Lower leg skin (tissue), 4 donors: ENCODE measurements around the gene NOLC1. TPM values are rescaled to one million over a fixed set of nuclear protein-coding genes. Genes with fewer than 3 reads are reported as not detected.

Experiments used
- DNase-seq, 2 donors: peaks; one replicate each; pipeline ENCODE4 v3.0.0-alpha.2; 2019; ENCODE audit warnings: low spot score in 2 of 2
- H3K4me3 ChIP-seq: fragments of 200-600 bp; sonication (generic); 2 replicates; pipeline ENCODE4 v1.5.1; 2017; ENCODE audit warnings: mild to moderate bottlenecking, low read depth; ENCODE audit not compliant: poor library complexity, severe bottlenecking
- CTCF ChIP-seq, 3 donors: fragments of 450-650 bp; IDR thresholded peaks; one replicate each; pipeline ENCODE4 v1.5.1; 2016; ENCODE audit warnings: antibody characterized with exemption in 3 of 3, mild to moderate bottlenecking in 3 of 3, moderate library complexity in 2 of 3
- POLR2A ChIP-seq, 2 donors: fragments of 450-650 bp; IDR thresholded peaks; one replicate each; pipeline ENCODE4 v1.6.1; 2016 to 2017; ENCODE audit warnings: antibody characterized with exemption in 2 of 2, mild to moderate bottlenecking in 1 of 2, moderate library complexity in 1 of 2
- WGBS, 2 donors: methylation state at CpG; one replicate each; pipeline ENCODE4 v1.1.5; 2018; 5-methylcytosine and 5-hydroxymethylcytosine counted together
- intact Hi-C: fragments of 100-400 bp; cut with DNase I; formaldehyde crosslinking; loops from one replicate; pipeline ENCODE4 v1.15.0; 2023; ENCODE audit warnings: low total_unique reads
- total RNA-seq, 4 donors: library from RNA; depleted of rRNA; stranded (reverse); fragments of >200 nt; gene quantifications; one replicate each; pipeline ENCODE4 v1.1.0, GENCODE V29; 2016

Gene NOLC1
- total RNA-seq, 4 donors from 2014 or later = 25.7 to 41.9 (median 39.1) TPM

GRCh38 chr10:102211615-102212299 is 59.6 kb downstream of the NOLC1 start:
- TF ChIP-seq CTCF (IDR thresholded peaks at IDR 0.05) = no peak
- no peak for TF ChIP-seq POLR2A (IDR thresholded peaks at IDR 0.05)
- WGBS, 2 donors = 86 to 96% methylated on average over 3 of the region's 3 CpGs
- DNase-seq = no peak
- intact Hi-C loops = no loop called here
- H3K4me3 ChIP-seq = no peak overlapping the region

Other genes starting within 250 kb of the NOLC1 start
- 10 to 100 TPM; 15.2 to 57.4 (median 16.9) TPM for gene ARMH3, start 96.2 kb upstream of the NOLC1 start, total RNA-seq
- gene HPS6, start 87.0 kb upstream of the NOLC1 start, total RNA-seq = 10 to 100 TPM; 31.2 to 39.2 (median 35.4) TPM
- gene LDB1, start 32.0 kb upstream of the NOLC1 start, total RNA-seq = 100 to 1,000 TPM in 2 of 4 donors, 10 to 100 TPM in 2; 80.3 to 109 (median 102) TPM
- gene PPRC1, start 19.3 kb upstream of the NOLC1 start, total RNA-seq = 10 to 100 TPM; 23.5 to 48.1 (median 24.3) TPM
- 100 to 1,000 TPM in 1 of 4 donors, 10 to 100 TPM in 1, 1 to 10 TPM in 2; 2.5 to 106 (median 29.8) TPM for gene ELOVL3, start 73.9 kb downstream of the NOLC1 start, total RNA-seq
- not detected for gene PITX3, start 89.1 kb downstream of the NOLC1 start, total RNA-seq
- 10 to 100 TPM; 30.1 to 42.6 (median 39.1) TPM for gene GBF1, start 93.1 kb downstream of the NOLC1 start, total RNA-seq
- 10 to 100 TPM; 19.4 to 36.1 (median 20.1) TPM for gene NFKB2, start 243.3 kb downstream of the NOLC1 start, total RNA-seq